GM13977 (cell line): ENCODE measurements around the gene CA12.

Experiments used
- DNase-seq: peaks from one replicate; pipeline ENCODE4 v3.0.0; 2012; ENCODE audit warnings: low spot score
- CTCF ChIP-seq: IDR thresholded peaks from 2 replicates; pipeline ENCODE4 v1.5.1; 2012; ENCODE audit warnings: mild to moderate bottlenecking, control low read depth; ENCODE audit not compliant: insufficient read depth; ENCODE audit errors: extremely low read depth, missing control alignments
- in situ Hi-C: fragments of 300-500 bp; cut with MboI; formaldehyde crosslinking; loops from one replicate; pipeline ENCODE4 v1.12.0; 2022; ENCODE audit warnings: low sequenced_read_pairs, low pct_unique_long_range_greater_than_20kb, mixed read lengths, inconsistent platforms; ENCODE audit not compliant: unreplicated experiment

CA12 gene

DNA sequence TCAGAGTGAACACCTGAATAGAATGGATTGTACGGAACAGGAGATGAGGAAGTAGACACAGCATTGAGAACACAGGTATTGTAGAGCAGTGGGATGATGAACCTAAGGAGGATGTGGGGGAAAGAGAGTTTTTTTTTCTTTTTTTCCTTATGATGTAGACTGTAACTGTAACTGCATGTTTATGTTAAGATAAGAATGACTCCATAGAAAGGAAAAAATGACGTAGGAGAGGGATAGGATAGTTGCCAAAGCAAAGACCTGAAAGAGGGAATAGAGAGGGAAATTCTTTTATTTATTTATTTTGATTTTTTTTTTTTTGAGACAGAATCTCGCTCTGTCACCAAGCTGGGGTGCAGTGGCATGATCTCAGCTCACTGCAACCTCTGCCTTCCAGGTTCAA lies 71.0 kb downstream of the CA12 start:
- in situ Hi-C loops, result no loop called here
- no peak for TF ChIP-seq CTCF
- DNase-seq, result no peak

DNA sequence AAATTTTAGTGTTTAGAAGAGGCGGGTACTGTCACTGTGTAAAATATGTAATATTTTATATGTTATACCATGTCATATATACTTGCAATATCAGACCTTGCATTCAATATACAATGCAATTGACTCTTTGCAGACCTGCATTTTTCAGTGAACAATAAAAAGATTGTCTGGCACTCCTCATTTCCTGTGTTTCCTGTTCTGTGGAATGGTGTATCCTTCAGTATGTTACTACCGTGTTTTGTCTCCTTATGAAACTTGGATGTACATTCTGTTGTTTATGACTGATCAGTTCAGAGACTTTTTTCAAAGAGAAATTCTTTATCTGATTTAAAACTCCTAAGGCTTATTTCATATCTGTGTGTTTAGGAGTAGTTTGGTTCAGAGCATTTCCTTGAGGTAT lies 72.7 kb downstream of the CA12 start:
- no peak for DNase-seq
- in situ Hi-C loops, result no loop called here
- TF ChIP-seq CTCF, result no peak

- in situ Hi-C loops, result no loop called here
- no peak for TF ChIP-seq CTCF
- DNase-seq, result no peak
Observed at GRCh38 chr15:63308491-63308890, 73.2 kb downstream of the CA12 start.

- DNase-seq, result no peak
- no peak for TF ChIP-seq CTCF
- in situ Hi-C loops, result no loop called here
Observed at GRCh38 chr15:63306492-63307073, 75.1 kb downstream of the CA12 start.

GRCh38 chr15:63305260-63305659 lies 76.4 kb downstream of the CA12 start:
- no peak for TF ChIP-seq CTCF
- in situ Hi-C loops, result no loop called here
- DNase-seq, result no peak

DNA sequence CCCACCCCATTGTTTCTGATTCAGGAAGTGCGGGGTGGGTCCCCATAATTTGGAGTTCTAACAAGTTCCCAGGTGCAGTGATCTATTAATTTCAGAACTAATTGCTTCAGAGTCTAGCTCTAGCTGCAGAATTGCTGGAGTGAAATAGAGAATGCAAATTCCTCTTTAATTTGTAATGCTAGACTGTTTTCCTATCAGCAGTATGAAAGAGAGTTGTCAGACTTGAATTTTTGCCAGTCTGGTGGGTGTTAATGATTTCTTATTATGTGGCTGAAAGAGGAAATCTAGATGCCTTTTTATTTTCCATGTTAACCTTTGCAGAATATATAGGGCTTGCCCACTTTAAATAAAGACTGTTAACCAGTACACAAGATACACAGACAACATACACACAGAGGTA lies 80.6 kb downstream of the CA12 start:
- no peak for DNase-seq
- no peak for TF ChIP-seq CTCF
- in situ Hi-C loops, result no loop called here
